Measurements from ENCODE around the gene CDKN2D. TPM values are rescaled to one million over a fixed set of nuclear protein-coding genes. Genes with fewer than 3 reads are reported as not detected.
"Not testable (repeated sequence)": the region's sequence is repeated elsewhere in the genome, so short reads cannot be mapped to it uniquely, and the experiment has no call there.

The CDKN2D gene
- total RNA-seq, 1 donor from 2014 or later: 6.6 TPM

- Histone ChIP-seq H3K36me3 (ENCODE audit: control insufficient read depth, insufficient read depth, low read length) (peaks cover 21% of the 10 kb centered on the region), H3K27me3 (ENCODE audit: control insufficient read depth, insufficient read depth, low read length) (no peaks in the 10 kb centered on the region), H3K4me3 (ENCODE audit: low read depth, low read length) (no peak overlapping the region)
- FAIRE-seq (no peak), DNase-seq (ENCODE audit: low read depth) (no peak)
- TF ChIP-seq, protein P1, sequence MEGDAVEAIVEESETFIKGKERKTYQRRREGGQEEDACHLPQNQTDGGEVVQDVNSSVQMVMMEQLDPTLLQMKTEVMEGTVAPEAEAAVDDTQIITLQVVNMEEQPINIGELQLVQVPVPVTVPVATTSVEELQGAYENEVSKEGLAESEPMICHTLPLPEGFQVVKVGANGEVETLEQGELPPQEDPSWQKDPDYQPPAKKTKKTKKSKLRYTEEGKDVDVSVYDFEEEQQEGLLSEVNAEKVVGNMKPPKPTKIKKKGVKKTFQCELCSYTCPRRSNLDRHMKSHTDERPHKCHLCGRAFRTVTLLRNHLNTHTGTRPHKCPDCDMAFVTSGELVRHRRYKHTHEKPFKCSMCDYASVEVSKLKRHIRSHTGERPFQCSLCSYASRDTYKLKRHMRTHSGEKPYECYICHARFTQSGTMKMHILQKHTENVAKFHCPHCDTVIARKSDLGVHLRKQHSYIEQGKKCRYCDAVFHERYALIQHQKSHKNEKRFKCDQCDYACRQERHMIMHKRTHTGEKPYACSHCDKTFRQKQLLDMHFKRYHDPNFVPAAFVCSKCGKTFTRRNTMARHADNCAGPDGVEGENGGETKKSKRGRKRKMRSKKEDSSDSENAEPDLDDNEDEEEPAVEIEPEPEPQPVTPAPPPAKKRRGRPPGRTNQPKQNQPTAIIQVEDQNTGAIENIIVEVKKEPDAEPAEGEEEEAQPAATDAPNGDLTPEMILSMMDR (IDR thresholded peaks at IDR 0.05; ENCODE audit: insufficient read depth, low read length, severe bottlenecking): no peak
Observed at GRCh38 chr19:10575011-10575716, 6.4 kb upstream of the CDKN2D start.

GRCh38 chr19:10574462-10574861, 5.7 kb upstream of the CDKN2D start:
- no peak overlapping the region for H3K4me3 ChIP-seq (ENCODE audit: low read depth, low read length)
- no peak for FAIRE-seq

GRCh38 chr19:10573793-10574192, 5.0 kb upstream of the CDKN2D start:
- not testable (repeated sequence) for H3K4me3 ChIP-seq (ENCODE audit: low read depth, low read length); H3K27me3 ChIP-seq (ENCODE audit: control insufficient read depth, insufficient read depth, low read length); DNase-seq (ENCODE audit: low read depth); FAIRE-seq
- peaks cover 14% of the 10 kb centered on the region for H3K36me3 ChIP-seq (ENCODE audit: control insufficient read depth, insufficient read depth, low read length)

More at GRCh38 chr19:10574462-10574861, 5.7 kb upstream of the CDKN2D start:
- no peaks in the 10 kb centered on the region for H3K27me3 ChIP-seq (ENCODE audit: control insufficient read depth, insufficient read depth, low read length)
- peaks cover 16% of the 10 kb centered on the region for H3K36me3 ChIP-seq (ENCODE audit: control insufficient read depth, insufficient read depth, low read length)
- no peak for DNase-seq (ENCODE audit: low read depth)
- TF ChIP-seq, protein P1 (IDR thresholded peaks at IDR 0.05; ENCODE audit: insufficient read depth, low read length, severe bottlenecking): no peak

DNA sequence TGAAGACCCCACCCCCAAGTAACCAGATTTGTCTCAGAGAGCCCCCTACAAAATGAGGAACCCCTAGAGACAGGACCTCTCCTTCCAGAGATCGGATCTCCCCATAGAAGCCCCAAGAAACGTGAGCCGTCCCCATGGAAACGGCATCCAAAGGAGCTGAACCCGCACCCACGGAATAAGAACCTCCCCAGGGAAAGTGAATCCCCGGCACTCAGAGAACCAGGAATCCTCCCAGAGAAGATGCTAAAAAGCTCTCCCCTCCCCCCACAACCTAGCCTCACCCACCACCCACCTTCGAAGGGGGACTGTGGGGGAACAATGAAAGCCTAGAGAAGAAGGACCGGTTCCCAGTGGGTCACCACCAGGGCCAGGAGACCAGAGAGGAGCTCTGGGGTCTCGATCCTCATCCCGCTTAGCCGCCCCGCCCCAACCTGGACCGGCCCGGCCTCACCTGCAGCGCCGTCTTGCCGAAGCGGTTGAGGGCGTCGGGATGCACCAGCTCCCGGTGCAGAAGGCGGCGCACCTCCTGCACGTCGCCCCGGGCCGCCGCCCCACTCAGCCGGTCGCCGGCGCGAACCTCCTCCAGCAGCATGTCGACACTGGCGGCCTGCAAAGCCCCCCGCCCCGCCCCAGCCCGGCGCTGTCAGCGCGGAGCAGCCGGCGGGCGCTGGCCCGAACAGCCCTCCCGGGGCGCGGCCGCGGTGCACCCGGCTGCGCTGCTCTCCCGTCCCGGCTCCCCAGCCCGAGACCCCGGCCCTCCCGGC, 535 bp downstream of the CDKN2D start:
- peak; percentile 33 for DNase-seq (ENCODE audit: low read depth)

GRCh38 chr19:10567656-10568055, 1.1 kb downstream of the CDKN2D start:
- TF ChIP-seq, protein P1 (IDR thresholded peaks at IDR 0.05; ENCODE audit: insufficient read depth, low read length, severe bottlenecking): no peak
- H3K27me3 ChIP-seq (ENCODE audit: control insufficient read depth, insufficient read depth, low read length): no peaks in the 10 kb centered on the region
- DNase-seq (ENCODE audit: low read depth): no peak
- FAIRE-seq: no peak
- H3K4me3 ChIP-seq (ENCODE audit: low read depth, low read length): peak overlapping the region; percentile 55
- peaks cover 4% of the 10 kb centered on the region for H3K36me3 ChIP-seq (ENCODE audit: control insufficient read depth, insufficient read depth, low read length)

More for the DNA sequence above, 535 bp downstream of the CDKN2D start:
- Histone ChIP-seq H3K4me3 (ENCODE audit: low read depth, low read length) (peak overlapping the region; percentile 55), H3K36me3 (ENCODE audit: control insufficient read depth, insufficient read depth, low read length) (peaks cover 4% of the 10 kb centered on the region), H3K27me3 (ENCODE audit: control insufficient read depth, insufficient read depth, low read length) (no peaks in the 10 kb centered on the region)
- TF ChIP-seq, protein P1 (IDR thresholded peaks at IDR 0.05; ENCODE audit: insufficient read depth, low read length, severe bottlenecking): peak; percentile 31
- FAIRE-seq: no peak

- TF ChIP-seq, protein P1 (IDR thresholded peaks at IDR 0.05; ENCODE audit: insufficient read depth, low read length, severe bottlenecking): no peak
- H3K4me3 ChIP-seq (ENCODE audit: low read depth, low read length): no peak overlapping the region
- FAIRE-seq: no peak
Observed at GRCh38 chr19:10566658-10567410, 1.9 kb downstream of the CDKN2D start.

More at GRCh38 chr19:10566658-10567410, 1.9 kb downstream of the CDKN2D start:
- no peak for DNase-seq (ENCODE audit: low read depth)
- Histone ChIP-seq H3K36me3 (ENCODE audit: control insufficient read depth, insufficient read depth, low read length) (peaks cover 6% of the 10 kb centered on the region), H3K27me3 (ENCODE audit: control insufficient read depth, insufficient read depth, low read length) (no peaks in the 10 kb centered on the region)

Measured in bronchial epithelial cell (primary cell).